K562 (cell line): ENCODE data around the gene EPX. TPM values are rescaled to one million over a fixed set of nuclear protein-coding genes. Genes with fewer than 3 reads are reported as not detected.

Experiments used
- ARID3A ChIP-seq: IDR thresholded peaks from 2 replicates; pipeline ENCODE4 v1.6.1; 2012; ENCODE audit warnings: low read depth, low read length, improper control_type of control experiment, borderline replicate concordance
- BDP1 ChIP-seq: IDR thresholded peaks from 3 replicates; pipeline ENCODE4 v1.6.1; 2011; ENCODE audit not compliant: insufficient read length, insufficient read depth
- CCAR2 ChIP-seq: fragments of 200-400 bp; formaldehyde crosslinking; IDR thresholded peaks from 2 replicates; pipeline ENCODE4 v1.6.1; 2017; ENCODE audit warnings: mild to moderate bottlenecking, low read depth, low read length
- ETS1 ChIP-seq: conservative IDR thresholded peaks from 2 replicates; pipeline ENCODE4 v1.6.1; 2011; ENCODE audit warnings: low read depth, mild to moderate bottlenecking, low read length; ENCODE audit not compliant: control insufficient read depth
- FOSL1 ChIP-seq: fragments of 200-800 bp; sonication (Bioruptor generic); conservative IDR thresholded peaks from 2 replicates; pipeline ENCODE4 v1.6.1; 2016; ENCODE audit warnings: missing genetic modification characterization, missing compliant biosample characterization
- FOXK1 ChIP-seq: sonication (generic); formaldehyde crosslinking; IDR thresholded peaks from 2 replicates; pipeline ENCODE4 v1.8.0; 2022; ENCODE audit warnings: missing genetic modification reagents, mild to moderate bottlenecking, borderline replicate concordance
- HDAC2 ChIP-seq: fragments of 450-650 bp; IDR thresholded peaks from 2 replicates; pipeline ENCODE4 v1.6.1; 2016; ENCODE audit warnings: mild to moderate bottlenecking
- HDAC6 ChIP-seq: IDR thresholded peaks from 2 replicates; pipeline ENCODE4 v1.6.1; 2012; ENCODE audit warnings: low read depth, mild to moderate bottlenecking, control low read depth, inconsistent platforms, low read length, moderate library complexity
- HMGN3 ChIP-seq: IDR thresholded peaks from 2 replicates; pipeline ENCODE4 v1.6.1; 2011; ENCODE audit warnings: borderline replicate concordance, low read depth, mild to moderate bottlenecking, mixed read lengths, low read length; ENCODE audit not compliant: insufficient read length; ENCODE audit errors: extremely low read depth
- HSF4 ChIP-seq: fragments of 250-450 bp; sonication (Bioruptor Pico); IDR thresholded peaks from 2 replicates; pipeline ENCODE4 v2.1.2; 2022; ENCODE audit warnings: mild to moderate bottlenecking, moderate library complexity, borderline replicate concordance
- NR1H2 ChIP-seq: sonication (generic); formaldehyde crosslinking; IDR thresholded peaks from 2 replicates; pipeline ENCODE4 v1.4.0; 2020; ENCODE audit warnings: mild to moderate bottlenecking, missing genetic modification reagents
- NUFIP1 ChIP-seq: fragments of 450-650 bp; IDR thresholded peaks from 2 replicates; pipeline ENCODE4 v1.6.1; 2018; ENCODE audit not compliant: partially characterized antibody
- POU5F1 ChIP-seq: fragments of 150-350 bp; IDR thresholded peaks from 2 replicates; pipeline ENCODE4 v1.6.1; 2014; ENCODE audit warnings: borderline replicate concordance, low read length, low read depth, mild to moderate bottlenecking; ENCODE audit not compliant: partially characterized antibody
- RBM14 ChIP-seq: fragments of 200-400 bp; formaldehyde crosslinking; IDR thresholded peaks from 2 replicates; pipeline ENCODE4 v1.6.1; 2018; ENCODE audit warnings: low read depth, mild to moderate bottlenecking, low read length, moderate library complexity, borderline replicate concordance; ENCODE audit not compliant: insufficient read depth
- RCOR1 ChIP-seq, 2 experiments: IDR thresholded peaks; 2 replicates each; pipeline ENCODE4 v1.6.1; 2012; ENCODE audit warnings: low read depth in 2 of 2, low read length in 2 of 2, borderline replicate concordance in 1 of 2, improper control_type of control experiment in 1 of 2
- RFX1 ChIP-seq: fragments of 450-650 bp; IDR thresholded peaks from 2 replicates; pipeline ENCODE4 v1.6.1; 2016; ENCODE audit warnings: mild to moderate bottlenecking, moderate library complexity
- SMAD1 ChIP-seq: fragments of 150-350 bp; IDR thresholded peaks from 2 replicates; pipeline ENCODE4 v1.6.1; 2014; ENCODE audit warnings: low read length, low read depth; ENCODE audit not compliant: partially characterized antibody
- SMARCC2 ChIP-seq: fragments of 450-650 bp; IDR thresholded peaks from 2 replicates; pipeline ENCODE4 v1.6.1; 2017; ENCODE audit warnings: antibody characterized with exemption, moderate library complexity, mild to moderate bottlenecking, low read depth
- TFE3 ChIP-seq: fragments of 450-650 bp; formaldehyde crosslinking; IDR thresholded peaks from 2 replicates; pipeline ENCODE4 v1.4.0; 2020; ENCODE audit warnings: mild to moderate bottlenecking, mixed read lengths
- THRAP3 ChIP-seq: fragments of 450-650 bp; IDR thresholded peaks from 2 replicates; pipeline ENCODE4 v1.6.1; 2016; ENCODE audit warnings: mild to moderate bottlenecking, inconsistent platforms, borderline replicate concordance
- ZBTB34 ChIP-seq: fragments of 250-450 bp; sonication (Bioruptor Pico); IDR thresholded peaks from 2 replicates; pipeline ENCODE4 v1.8.0; 2021; ENCODE audit warnings: mild to moderate bottlenecking, moderate library complexity
- polyA plus RNA-seq, 8 experiments: library from polyadenylated mRNA; depleted of rRNA in 4 of 8; stranded (reverse) in 5 of 8; unstranded in 3 of 8; fragments of >200 nt; fragmentation: Nextera tagmentation in 2 of 8; fragmentation: Illumina TruSeq in 1 of 8; extraction: Ambion mirVana in 2 of 8; extraction: Trizol in 1 of 8; gene quantifications; 2 replicates each; pipeline versions ENCODE4 v1.2.1 to v1.2.3, GENCODE V29; 2011 to 2014; ENCODE audit warnings: inconsistent platforms in 1 of 8, missing spikeins in 1 of 8
- total RNA-seq, 7 experiments: library from RNA; depleted of rRNA in 6 of 7; stranded (reverse); fragments of >200 nt in 6 of 7; fragmentation: Illumina TruSeq in 2 of 7; extraction: Trizol in 2 of 7; gene quantifications; 2 replicates each; pipeline versions ENCODE4 v1.2.1 to v1.2.3, GENCODE V29; 2011 to 2021; ENCODE audit warnings: low replicate concordance in 1 of 7

The EPX gene
- total and polyA plus RNA-seq, 9 of the 15 experiments (the other 6 are each of a cell fraction or from before 2014, with no cell fraction given) = 0.07 to 0.33 (median 0.19) TPM; not detected in 3

GRCh38 chr17:58184986-58185761 lies 7.4 kb upstream of the EPX start (continued):
- no peak for TF ChIP-seq ZBTB34 (CRISPR knock-in tag)
- TF ChIP-seq SMARCC2 = no peak
- peak; percentile 24 for TF ChIP-seq HMGN3
- no peak for TF ChIP-seq BDP1
- no peak for TF ChIP-seq POU5F1
- TF ChIP-seq FOXK1 (CRISPR knock-in tag) = no peak
- TF ChIP-seq THRAP3 = no peak
- TF ChIP-seq RFX1 = no peak
- TF ChIP-seq ETS1 = no peak
- no peak for TF ChIP-seq HDAC6
- TF ChIP-seq CCAR2 = no peak
- no peak for TF ChIP-seq SMAD1
- TF ChIP-seq TFE3 (CRISPR knock-in tag) = no peak
- no peak for TF ChIP-seq ARID3A
- TF ChIP-seq NUFIP1 = no peak
- no peak for TF ChIP-seq HSF4 (CRISPR knock-in tag)
- TF ChIP-seq RBM14 = no peak
- TF ChIP-seq NR1H2 (CRISPR knock-in tag) = no peak
- 0 out of 2 replicates have a peak, but pooled peaks have one; percentile 10 for TF ChIP-seq FOSL1 (tag)
- TF ChIP-seq RCOR1 (IDR thresholded peaks at IDR 0.05; ENCODE audit: borderline replicate concordance in 1 of 2, low read depth in 2 of 2, low read length in 2 of 2) = 0 out of 4 replicates have a peak, but pooled peaks of 1 of the 2 experiments have one; percentile 39
- TF ChIP-seq HDAC2 = no peak
